Measurements from ENCODE around the gene THSD4. TPM values are rescaled to one million over a fixed set of nuclear protein-coding genes. Genes with fewer than 3 reads are reported as not detected.
A peak's percentile ranks its signal among the peaks of the same experiment; 100 is the strongest.

Gene THSD4
- total and polyA plus RNA-seq, 9 of the 15 experiments (the other 6 are each of a cell fraction or from before 2014, with no cell fraction given): 0.04 TPM; not detected in 5

GRCh38 chr15:71743861-71744382, 628.7 kb downstream of the THSD4 start (continued):
- TF ChIP-seq TFAP4 (CRISPR knock-in tag; IDR thresholded peaks at IDR 0.05; ENCODE audit: borderline replicate concordance) (no peak), KAT7 (CRISPR knock-in tag; IDR thresholded peaks at IDR 0.05; ENCODE audit: borderline replicate concordance) (no peak), ZBTB2 (IDR thresholded peaks at IDR 0.05) (no peak), XRCC3 (IDR thresholded peaks at IDR 0.05) (no peak), ATF2 (CRISPR knock-in tag; IDR thresholded peaks at IDR 0.05) (no peak), ZNF384 (IDR thresholded peaks at IDR 0.05; ENCODE audit: low read depth, low read length) (peak; percentile 98), CREBBP (IDR thresholded peaks at IDR 0.05; ENCODE audit: low read depth, low read length) (no peak)
